GM19397 (cell line): Measurements from ENCODE around the gene GMEB1.
"Not testable (repeated sequence)": the region's sequence is repeated elsewhere in the genome, so short reads cannot be mapped to it uniquely, and the experiment has no call there.

Experiments used
- ATAC-seq: cut with Tn5 transposase; IDR thresholded peaks from one replicate; pipeline ENCODE4 v1.9.1; 2021; ENCODE audit warnings: mild to moderate bottlenecking, moderate library complexity; ENCODE audit not compliant: unreplicated experiment

Gene GMEB1, protein sequence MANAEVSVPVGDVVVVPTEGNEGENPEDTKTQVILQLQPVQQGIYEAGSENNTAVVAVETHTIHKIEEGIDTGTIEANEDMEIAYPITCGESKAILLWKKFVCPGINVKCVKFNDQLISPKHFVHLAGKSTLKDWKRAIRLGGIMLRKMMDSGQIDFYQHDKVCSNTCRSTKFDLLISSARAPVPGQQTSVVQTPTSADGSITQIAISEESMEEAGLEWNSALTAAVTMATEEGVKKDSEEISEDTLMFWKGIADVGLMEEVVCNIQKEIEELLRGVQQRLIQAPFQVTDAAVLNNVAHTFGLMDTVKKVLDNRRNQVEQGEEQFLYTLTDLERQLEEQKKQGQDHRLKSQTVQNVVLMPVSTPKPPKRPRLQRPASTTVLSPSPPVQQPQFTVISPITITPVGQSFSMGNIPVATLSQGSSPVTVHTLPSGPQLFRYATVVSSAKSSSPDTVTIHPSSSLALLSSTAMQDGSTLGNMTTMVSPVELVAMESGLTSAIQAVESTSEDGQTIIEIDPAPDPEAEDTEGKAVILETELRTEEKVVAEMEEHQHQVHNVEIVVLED

GRCh38 chr1:28668191-28668955 is at the start of gene GMEB1:
GMEB1 (plus strand) TSS chr1:28668784; CDS start chr1:28683613, 14,829 bp downstream.
- peak; percentile 85 for ATAC-seq

GRCh38 chr1:28631713-28632112 is 36.9 kb upstream of the GMEB1 start:
- no peak for ATAC-seq

DNA sequence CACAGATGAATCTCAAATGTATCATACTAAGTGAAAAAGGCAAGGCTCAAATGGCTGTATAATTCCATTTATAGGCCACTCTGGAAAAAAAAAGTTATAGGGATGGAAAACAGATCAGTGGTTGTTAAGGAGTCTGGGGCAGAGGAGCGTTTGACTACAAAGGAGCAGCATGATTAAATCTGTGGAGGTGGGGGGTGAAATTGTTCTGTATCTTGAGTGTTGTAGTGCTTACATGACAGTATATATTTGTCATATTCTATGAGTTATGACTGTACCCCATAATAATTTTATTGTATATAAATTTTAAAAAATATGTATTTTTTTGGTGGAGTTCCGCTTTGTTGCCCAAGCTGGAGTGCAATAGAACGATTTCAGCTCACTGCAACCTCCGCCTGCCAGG is 36.0 kb upstream of the GMEB1 start:
- ATAC-seq = no peak

- ATAC-seq = no peak
Measured at GRCh38 chr1:28640766-28641165, 27.8 kb upstream of the GMEB1 start.

GRCh38 chr1:28642056-28642846 is 26.3 kb upstream of the GMEB1 start:
- ATAC-seq = peak; percentile 16

DNA sequence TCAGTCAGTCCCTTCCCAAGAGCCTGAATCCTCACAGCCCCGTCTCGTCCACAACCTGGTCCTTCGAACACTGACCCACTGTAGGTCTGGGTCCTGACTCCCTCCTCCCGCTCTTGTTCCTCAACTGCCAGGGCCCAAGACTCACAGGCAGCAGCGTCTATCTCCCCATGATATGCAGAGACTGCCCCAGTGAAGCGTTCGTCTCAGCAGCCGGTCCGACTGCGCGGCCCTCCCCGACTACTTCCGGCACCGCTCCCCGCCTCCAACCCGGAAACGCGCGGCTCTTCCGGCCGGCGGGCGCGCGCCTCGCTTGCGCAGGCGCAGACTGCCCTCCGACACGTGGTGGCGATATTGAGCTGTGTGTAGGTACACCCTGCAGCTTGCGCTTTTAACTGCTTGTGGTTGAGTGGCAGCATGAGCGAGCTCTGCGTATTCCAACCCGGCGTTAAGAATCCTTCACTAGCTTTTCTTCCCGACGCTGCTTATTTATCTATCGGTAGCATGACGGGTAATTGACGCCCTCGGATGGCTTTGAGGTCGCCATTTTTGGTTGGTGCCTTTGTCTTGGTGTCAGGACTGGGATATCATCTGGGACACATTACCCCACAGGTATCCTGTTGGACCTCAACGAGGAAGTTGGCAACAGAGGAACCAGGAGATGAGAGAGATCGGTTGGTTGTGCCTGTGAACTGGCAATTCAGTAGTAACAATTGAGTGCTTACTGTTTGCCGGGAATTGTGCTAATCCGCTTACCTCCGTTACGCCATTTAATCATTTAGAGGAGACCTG is 25.5 kb upstream of the GMEB1 start, which contains the start of gene TAF12:
Gene TAF12, minus strand, starts transcription at position 221 of the 789 bp plus-strand sequence. CDS start 20,986 bp downstream, outside the sequence.
- ATAC-seq = peak; percentile 83

DNA sequence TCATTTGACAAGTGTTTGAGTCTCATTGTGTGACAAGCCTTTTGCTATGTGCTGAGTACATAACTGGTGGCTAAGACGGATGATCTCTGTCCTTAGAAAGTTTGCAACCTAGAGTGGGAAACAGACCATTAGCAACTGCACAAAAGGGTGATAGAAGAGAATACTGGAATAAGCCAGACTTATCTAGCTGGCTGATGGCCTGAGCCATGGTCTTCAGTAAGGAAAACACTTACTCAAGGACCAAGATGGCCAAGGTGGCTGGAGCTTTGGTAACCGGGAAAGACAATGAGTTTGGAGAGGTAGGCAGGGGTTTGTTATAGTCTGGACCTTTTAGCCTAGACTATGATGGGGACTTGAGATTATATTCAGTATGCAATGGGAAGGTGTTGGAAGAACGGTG is 24.1 kb upstream of the GMEB1 start:
- ATAC-seq = no peak

GRCh38 chr1:28645406-28645805 is 23.2 kb upstream of the GMEB1 start:
- ATAC-seq = not testable (repeated sequence)

- no peak for ATAC-seq
Measured at GRCh38 chr1:28646040-28646439, 22.5 kb upstream of the GMEB1 start.

DNA sequence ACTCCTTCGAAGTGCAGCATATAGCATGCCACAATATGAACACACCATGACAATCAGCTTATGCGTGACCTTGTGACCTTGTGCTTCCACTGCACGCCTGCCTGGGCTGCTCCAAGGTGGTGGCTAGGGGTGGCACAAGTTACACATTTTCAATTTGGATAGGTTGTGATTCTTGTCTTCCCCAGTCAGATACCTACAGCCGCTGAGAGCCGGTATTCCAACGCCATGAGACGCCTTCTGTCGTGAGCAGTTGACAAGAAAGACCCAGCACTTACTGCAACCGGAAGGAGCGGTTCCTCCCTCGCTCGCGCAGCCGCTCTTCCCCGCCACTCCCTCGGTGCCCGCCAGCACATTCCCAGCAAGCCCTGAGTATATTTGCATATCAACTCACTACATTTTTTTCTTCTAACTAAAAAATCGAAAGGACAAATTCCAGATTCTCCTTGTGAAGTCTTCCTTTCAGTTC is 20.5 kb upstream of the GMEB1 start:
- peak; percentile 69 for ATAC-seq

- peak; percentile 75 for ATAC-seq
Measured at GRCh38 chr1:28648474-28649198, 19.9 kb upstream of the GMEB1 start, which contains the start of gene RNU11. RNU11 (plus strand) TSS chr1:28648600.

DNA sequence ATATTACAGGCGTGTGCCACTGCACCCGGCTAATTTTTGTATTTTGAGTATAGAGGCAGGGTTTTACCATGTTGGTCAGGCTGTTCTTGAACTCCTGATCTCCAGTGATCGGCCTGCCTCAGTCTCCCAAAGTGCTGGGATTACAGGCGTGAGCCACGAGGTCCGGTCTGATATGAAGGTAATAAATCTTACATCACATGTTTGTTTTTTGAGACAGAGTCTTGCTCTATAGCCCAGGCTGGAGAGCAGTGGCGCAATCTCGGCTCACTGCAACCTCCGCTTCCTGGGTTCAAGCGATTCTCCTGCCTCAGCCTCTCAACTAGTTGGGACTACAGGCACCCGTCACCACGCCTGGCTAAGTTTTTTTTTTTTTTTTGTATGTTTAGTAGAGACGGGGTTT is 15.5 kb upstream of the GMEB1 start:
- not testable (repeated sequence) for ATAC-seq

DNA sequence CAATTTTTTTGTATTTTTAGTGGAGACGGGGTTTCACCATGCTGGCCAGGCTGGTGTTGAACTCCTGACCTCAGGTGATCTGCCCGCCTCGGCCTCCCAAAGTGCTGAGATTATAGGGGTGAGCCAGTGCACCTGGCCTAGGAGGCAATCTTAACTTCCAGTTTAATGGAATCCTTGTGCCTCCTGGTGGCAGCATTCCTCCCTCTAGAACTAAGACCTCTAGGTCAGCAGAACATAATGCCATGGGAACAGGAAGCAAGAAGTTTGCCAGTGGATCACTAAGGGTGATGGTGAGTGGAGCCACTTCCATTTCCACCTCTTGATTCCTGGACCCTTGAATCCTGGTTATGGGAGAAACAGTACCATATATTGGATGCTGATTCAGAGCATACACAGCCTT is 14.7 kb upstream of the GMEB1 start:
- ATAC-seq = not testable (repeated sequence)

DNA sequence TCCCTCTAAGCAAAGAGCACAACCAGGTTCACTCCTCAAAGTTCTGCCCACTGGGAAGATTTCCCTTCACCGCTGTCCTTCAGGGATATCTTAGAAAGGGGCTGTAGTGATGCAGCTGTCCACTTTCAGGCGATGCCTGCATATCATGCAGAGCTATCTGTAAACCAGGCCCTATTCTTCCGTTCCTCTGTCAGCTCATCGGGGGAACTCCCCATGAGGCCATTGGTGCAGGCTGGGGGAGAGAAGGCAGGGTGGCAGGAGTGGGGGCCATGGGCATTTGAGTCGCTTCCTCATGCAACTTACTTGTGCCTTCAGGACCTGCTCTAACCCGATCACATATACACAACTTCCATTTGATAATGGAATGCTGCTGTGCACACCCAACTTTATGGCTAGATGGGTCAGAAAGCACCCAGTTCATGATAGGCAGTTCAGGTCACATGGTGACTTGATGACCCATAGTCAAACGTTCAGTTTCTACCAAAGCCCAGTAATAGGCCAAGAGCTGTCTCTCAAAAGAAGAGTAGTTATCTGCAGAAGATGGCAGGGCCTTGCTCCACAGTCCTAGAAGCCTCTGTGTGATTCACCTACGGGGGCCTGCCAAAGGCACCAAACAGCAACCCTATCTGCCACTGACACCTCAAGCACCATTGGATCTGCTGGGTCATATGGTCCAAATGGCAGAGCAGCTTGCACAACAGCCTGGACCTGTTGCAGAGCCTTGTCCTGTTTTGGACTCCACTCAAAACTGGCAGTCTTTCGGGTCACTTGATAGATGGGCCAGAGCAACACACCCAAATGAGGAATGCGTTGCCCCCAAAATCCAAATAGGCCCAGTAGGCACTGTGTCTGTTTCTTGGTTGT is 12.9 kb upstream of the GMEB1 start:
- ATAC-seq = not testable (repeated sequence)

DNA sequence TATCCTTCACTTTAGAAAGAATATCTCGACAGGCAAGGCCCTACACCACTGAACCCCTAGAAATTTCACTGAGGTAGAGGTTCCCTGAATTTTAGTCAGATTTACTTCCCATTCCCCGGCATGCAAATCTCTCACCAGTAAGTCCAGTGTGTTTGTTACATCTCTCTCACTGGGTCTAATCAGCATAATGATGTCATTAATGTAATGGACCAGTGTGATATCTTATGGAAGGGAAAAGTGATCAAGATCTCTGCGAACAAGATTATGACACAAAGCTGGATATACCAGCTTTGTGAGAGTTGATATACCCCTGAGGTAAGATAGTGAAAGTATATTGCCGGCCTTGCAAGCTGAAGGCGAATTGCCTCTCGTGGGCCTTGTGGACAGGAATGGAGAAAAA is 12.2 kb upstream of the GMEB1 start:
- no peak for ATAC-seq

DNA sequence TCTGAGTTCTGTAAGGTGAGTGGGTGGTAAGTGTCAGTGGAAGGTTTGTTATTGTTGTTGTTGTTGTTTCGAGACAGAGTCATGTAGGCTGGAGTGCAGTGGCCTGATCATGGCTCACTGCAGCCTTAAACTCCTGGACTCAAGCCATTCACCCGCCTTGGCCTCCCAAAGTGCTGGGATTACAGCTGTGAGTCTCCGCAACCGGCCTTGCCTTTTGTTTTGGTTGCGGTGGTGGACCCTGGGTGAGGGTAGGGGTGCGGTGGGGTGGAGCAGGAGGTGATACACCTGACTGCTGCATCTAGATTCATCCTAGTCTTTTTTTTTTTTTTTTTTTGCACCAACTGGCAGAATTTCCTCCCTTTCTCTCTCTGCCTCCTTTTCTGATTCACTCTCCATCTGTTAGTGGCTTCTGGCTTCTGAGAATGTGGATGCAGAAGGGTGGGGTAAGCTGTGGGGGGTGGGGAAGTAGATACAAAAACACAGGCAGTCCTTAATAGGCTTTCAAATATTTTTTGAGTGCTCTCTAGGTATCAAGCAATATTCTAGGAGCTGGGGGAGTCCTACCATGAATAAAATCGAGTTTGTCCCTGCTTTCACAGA is 4.6 kb upstream of the GMEB1 start:
- ATAC-seq = no peak

DNA sequence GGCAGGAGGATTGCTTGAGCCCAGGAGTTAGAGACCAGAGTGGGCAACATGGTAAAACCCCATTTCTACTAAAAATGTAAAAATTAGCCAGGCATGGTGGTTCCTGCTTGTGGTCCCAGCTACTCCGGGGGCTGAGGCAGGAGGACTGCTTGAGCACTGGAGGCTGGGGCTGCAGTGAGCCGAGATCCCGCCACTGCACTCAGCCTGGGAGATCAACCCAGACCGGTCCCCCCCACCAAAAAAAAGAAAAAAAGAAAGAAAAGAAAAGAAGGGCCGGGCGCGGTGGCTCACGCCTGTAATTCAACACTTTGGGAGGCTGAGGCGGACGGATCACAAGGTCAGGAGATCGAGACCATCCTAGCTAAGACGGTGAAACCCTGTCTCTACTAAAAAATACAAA is 1.8 kb upstream of the GMEB1 start:
- no peak for ATAC-seq
